ENCODE data around the gene ANKH.

DNA sequence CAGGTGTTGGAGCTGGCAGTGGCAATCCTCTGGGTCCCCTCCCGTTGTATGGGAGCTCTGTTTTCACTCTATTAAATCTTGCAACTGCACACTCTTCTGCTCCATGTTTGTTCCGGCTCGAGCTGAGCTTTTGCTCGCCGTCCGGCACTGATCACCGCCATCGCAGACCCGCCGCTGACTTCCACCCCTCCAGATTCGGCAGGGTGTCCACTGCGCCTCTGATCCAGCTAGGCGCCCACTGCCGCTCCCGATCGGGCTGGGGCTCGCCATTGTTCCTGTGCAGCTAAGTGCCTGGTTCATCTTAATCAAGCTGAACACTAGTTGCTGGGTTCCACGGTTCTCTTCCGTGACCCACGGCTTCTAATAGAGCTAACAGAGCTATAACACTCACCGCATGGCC is 23.2 kb downstream of the ANKH start:
- TF ChIP-seq, protein P1, sequence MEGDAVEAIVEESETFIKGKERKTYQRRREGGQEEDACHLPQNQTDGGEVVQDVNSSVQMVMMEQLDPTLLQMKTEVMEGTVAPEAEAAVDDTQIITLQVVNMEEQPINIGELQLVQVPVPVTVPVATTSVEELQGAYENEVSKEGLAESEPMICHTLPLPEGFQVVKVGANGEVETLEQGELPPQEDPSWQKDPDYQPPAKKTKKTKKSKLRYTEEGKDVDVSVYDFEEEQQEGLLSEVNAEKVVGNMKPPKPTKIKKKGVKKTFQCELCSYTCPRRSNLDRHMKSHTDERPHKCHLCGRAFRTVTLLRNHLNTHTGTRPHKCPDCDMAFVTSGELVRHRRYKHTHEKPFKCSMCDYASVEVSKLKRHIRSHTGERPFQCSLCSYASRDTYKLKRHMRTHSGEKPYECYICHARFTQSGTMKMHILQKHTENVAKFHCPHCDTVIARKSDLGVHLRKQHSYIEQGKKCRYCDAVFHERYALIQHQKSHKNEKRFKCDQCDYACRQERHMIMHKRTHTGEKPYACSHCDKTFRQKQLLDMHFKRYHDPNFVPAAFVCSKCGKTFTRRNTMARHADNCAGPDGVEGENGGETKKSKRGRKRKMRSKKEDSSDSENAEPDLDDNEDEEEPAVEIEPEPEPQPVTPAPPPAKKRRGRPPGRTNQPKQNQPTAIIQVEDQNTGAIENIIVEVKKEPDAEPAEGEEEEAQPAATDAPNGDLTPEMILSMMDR (optimal IDR thresholded peaks at IDR 0.05 in 1 of 3, IDR thresholded peaks at IDR 0.05 in 1 of 3, conservative IDR thresholded peaks at IDR 0.05 in 1 of 3; ENCODE audit: extremely low read depth in 1 of 3, insufficient read depth in 2 of 3, low read length in 3 of 3) = no peak
- no peak for TF ChIP-seq EZH2 (IDR thresholded peaks at IDR 0.05; ENCODE audit: low read length)
